ENCODE data around the gene ERCC6L2.

The ERCC6L2 gene

GRCh38 chr9:95930277-95930676 lies 54.8 kb downstream of the ERCC6L2 start:
- DNase-seq = no peak

- no peak for DNase-seq
Measured at GRCh38 chr9:95935861-95936578, 60.5 kb downstream of the ERCC6L2 start.

GRCh38 chr9:95936579-95937075 lies 61.1 kb downstream of the ERCC6L2 start:
- DNase-seq = no peak

- no peak for DNase-seq
Measured at GRCh38 chr9:95937131-95937530, 61.6 kb downstream of the ERCC6L2 start.

GRCh38 chr9:95938724-95939123 lies 63.2 kb downstream of the ERCC6L2 start:
- DNase-seq = no peak

GRCh38 chr9:95939472-95939871 lies 64.0 kb downstream of the ERCC6L2 start:
- no peak for DNase-seq

- DNase-seq = no peak
Measured at GRCh38 chr9:95940265-95940664, 64.8 kb downstream of the ERCC6L2 start.

GRCh38 chr9:95942016-95942415 lies 66.5 kb downstream of the ERCC6L2 start:
- no peak for DNase-seq

GRCh38 chr9:95947118-95947517 lies 71.6 kb downstream of the ERCC6L2 start:
- DNase-seq = peak; percentile 3

GRCh38 chr9:95952471-95952870 lies 77.0 kb downstream of the ERCC6L2 start:
- DNase-seq = no peak

- DNase-seq = no peak
Measured at GRCh38 chr9:95953986-95954385, 78.5 kb downstream of the ERCC6L2 start.

GRCh38 chr9:95954940-95955339 lies 79.4 kb downstream of the ERCC6L2 start:
- DNase-seq = no peak

- DNase-seq = no peak
Measured at GRCh38 chr9:95962936-95963335, 87.4 kb downstream of the ERCC6L2 start.

GRCh38 chr9:95963659-95964058 lies 88.2 kb downstream of the ERCC6L2 start:
- DNase-seq = no peak

- no peak for DNase-seq
Measured at GRCh38 chr9:95966306-95966705, 90.8 kb downstream of the ERCC6L2 start.

GRCh38 chr9:95970317-95970716 lies 94.8 kb downstream of the ERCC6L2 start:
- no peak for DNase-seq

GRCh38 chr9:95971815-95972214 lies 96.3 kb downstream of the ERCC6L2 start:
- no peak for DNase-seq

- no peak for DNase-seq
Measured at GRCh38 chr9:95974389-95974788, 98.9 kb downstream of the ERCC6L2 start.

GRCh38 chr9:95977371-95977770 lies 101.9 kb downstream of the ERCC6L2 start:
- no peak for DNase-seq

GRCh38 chr9:95978106-95978505 lies 102.6 kb downstream of the ERCC6L2 start:
- DNase-seq = no peak

- DNase-seq = peak; percentile 28
Measured at GRCh38 chr9:95979446-95979845, 104.0 kb downstream of the ERCC6L2 start.

- DNase-seq = peak; percentile 53
Measured at GRCh38 chr9:95980262-95981125, 105.0 kb downstream of the ERCC6L2 start.

- DNase-seq = peak; percentile 31
Measured at GRCh38 chr9:95981761-95982390, 106.4 kb downstream of the ERCC6L2 start.
